ENCODE measurements around the gene CR1L.
A peak's percentile ranks its signal among the peaks of the same experiment; 100 is the strongest.
"Not testable (repeated sequence)": the region's sequence is repeated elsewhere in the genome, so short reads cannot be mapped to it uniquely, and the experiment has no call there.

The CR1L gene

DNA sequence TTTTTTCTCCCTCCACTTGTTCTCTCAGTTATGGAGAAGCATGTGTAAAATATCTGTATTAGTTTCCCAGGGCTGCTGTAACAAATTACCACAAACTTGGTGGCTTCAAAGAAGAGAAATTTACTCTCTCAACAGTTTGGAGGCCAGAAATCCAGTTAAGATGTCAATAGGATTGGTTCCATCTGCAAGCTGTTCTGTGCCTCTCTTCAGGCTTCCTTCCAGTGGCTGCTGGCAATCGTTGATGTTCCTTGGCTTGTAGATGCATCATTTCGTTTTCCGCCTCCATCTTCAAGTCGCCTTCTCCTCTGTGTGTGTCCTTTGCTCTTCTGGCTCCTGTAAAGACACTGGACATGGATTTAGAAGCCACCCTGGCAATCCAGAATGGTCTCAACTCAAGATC lies 45.6 kb downstream of the CR1L start:
- DNase-seq: not testable (repeated sequence)

DNA sequence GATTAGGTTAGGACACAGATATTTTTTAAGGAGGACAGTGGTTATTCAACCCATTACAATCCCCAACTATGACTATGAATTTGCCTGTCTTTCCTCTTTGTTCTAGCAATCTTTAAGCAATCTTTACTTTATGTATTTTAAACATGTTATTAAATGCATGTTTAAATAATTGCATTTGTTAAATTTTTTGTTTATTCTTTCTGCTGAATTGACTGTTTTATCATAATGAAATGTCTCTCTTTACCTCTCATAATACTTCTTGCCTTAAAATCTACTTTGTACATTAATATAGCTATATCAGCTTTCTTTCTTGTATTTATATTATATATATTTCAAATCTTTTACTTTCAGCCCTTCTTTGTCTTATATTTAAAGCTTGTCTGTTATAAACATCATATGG lies 46.1 kb downstream of the CR1L start:
- DNase-seq: no peak

DNA sequence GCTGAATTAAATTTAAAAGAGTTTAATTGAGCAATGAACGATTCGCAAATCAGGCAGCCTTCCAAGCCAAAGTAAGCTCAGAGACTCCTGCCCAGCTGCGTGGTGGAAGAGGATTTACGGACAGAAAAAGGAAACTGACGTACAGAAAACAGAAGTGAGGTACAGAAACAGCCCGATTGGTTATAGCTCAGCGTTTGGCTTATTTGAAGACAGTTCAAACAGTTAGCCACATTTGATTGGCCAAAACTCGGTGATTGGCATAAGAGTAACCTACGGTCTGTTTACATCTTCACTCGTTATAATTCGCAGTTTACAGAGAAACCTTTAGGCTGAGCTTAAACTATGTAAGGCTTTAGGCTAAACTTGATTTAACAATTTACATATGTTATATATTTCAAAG lies 46.9 kb downstream of the CR1L start:
- DNase-seq: peak; percentile 68

DNA sequence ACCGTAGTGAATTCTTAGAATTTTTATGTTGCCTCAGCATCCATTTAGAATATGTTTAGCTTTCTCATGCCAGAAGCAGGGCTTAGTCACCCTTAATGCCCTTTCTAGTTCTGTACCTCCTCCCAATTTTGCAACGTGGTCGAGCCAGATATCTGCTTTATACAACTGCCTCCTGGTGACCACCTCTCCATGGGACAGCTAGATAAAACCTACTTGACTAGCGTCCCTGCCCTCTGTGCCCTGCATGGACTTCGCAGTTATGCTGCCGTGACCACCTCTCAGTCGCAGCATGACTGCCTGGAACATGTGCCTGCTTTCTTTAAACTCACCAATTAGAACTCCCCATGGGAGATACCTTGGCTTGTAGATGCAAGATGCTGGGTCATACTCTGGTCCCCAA lies 47.4 kb downstream of the CR1L start:
- DNase-seq: not testable (repeated sequence)

DNA sequence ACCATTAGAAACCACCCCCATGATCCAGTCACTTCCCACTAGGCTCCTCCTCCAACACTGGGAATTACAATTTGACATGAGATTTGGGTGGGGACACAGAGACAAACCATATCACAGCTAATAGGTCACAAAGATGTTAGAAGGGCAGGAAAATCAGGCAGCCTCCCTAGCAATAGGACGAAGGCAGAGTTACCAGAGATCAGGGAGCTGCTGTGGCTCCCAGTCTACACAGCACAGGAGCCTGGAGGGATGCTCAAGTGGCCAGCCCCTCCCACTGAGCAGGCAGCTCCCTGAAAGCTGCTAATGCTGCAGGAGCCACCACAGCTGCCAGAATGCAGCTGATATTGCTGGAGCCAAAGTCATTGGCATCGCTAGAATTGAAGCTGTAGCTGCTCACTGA lies 51.0 kb downstream of the CR1L start:
- DNase-seq: no peak

DNA sequence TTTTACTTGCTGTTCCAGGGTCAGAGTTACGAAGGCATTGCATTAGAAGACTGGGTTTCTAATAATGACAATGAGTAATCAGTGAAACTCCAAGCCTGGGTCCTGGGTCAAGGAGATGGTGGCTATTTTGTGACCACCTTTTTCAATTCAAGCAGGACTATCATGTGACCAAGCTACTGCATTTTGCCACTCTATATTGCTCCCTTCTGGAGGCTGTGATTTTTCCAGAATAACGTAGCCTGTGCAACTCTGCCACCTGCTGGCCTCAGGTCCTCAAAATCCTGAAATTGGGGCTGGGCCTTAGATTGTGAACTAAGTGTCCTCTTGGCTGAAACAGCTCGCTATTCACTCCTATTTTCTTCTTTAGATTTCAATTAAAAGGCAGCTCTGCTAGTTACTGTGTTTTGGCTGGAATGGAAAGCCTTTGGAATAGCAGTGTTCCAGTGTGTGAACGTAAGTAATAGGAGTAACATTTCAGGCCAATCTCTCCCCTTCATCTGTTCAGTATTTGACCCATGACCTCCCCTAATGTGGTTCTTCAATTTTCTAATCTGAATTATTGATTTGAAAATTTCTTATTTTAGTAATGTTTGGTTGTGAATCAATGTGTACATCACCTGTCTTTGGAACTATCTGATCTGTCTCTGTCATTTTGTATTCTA lies 54.0 kb downstream of the CR1L start:
- peak; percentile 65 for DNase-seq

DNA sequence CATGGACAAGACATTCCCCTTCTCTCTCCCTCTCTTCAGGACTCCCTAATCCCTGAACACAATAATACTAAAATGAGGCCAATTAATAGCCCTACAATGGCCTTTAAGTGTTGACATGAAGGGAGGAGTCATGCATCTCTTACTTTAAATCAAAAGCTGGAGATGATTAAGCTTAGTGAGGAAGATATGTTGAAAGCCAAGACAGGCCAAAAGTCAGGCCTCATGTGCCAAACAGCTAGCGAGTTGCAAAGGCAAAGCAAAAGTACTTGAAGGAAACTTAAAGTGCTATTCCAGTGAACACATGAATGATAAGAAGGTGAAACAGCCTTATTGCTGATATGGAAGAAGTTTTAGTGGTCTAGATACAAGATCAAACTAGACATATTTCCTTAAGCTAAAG lies 57.4 kb downstream of the CR1L start:
- no peak for DNase-seq

DNA sequence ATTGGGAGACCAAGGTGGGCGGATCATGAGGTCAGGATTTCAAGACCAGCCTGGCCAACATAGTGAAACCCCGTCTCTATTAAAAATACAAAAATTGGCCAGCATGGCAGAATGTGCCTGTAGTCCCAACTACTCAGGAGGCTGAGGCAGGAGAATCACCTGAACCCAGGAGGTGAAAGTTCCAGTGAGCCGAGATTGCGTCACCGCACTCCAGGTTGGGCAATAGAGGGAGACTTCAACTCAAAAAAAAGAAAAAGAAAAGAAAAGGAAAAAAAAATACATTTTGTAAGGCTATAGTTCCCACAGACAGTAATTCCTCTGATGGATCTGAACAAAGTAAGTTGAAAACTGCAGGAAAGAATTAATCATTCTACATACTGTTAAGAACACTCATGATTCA lies 58.8 kb downstream of the CR1L start:
- DNase-seq: no peak

DNA sequence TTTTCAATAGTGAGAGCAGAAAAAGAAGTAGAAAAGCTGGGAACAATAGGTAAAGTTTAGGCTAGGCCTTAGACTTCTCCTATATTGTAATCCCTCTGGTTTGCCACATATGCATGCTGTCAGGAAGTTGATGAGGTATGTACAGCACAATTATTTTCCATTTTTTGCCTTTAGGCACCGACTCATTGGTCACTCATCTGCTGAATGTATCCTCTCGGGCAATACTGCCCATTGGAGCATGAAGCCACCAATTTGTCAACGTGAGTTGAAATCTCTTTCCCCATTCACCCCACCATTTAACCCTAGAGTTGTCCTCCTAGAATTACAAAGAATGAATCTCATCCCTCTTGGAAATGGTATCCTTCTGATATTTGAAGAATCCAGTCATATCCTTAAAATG lies 63.1 kb downstream of the CR1L start:
- DNase-seq: not testable (repeated sequence)

DNA sequence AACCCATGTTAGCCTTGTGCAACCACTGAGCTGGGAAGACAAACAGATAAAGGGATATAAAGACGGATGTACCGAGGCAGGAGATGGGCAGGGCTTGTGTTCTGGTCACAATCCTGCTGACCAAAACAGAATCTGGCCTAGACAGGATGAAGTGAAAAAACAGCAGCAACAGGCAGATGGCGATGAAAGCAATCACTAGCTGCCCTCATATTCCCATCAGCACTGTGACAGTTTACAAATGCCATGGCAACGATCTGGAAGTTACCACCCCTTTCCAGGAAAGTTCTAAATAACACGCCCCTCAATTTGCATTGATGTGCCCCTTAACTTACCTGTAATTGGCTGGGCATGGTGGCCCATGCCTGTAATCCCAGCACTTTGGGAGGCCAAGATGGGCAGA lies 66.4 kb downstream of the CR1L start:
- DNase-seq: no peak

DNA sequence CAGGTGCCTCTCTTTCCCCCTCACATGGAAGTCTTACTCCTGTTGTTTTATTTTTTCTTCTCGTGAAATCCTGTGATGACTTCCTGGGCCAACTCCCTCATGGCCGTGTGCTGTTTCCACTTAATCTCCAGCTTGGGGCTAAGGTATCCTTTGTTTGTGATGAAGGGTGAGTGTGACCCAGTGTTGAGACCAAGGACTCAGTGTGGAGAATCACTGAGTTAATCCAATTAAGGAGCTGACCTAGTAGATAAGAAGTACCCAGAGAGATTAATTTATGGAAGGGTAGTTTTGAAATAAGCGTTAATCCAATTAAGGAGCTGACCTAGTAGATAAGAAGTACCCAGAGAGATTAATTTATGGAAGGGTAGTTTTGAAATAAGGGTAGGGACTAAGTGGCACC lies 67.8 kb downstream of the CR1L start:
- not testable (repeated sequence) for DNase-seq

DNA sequence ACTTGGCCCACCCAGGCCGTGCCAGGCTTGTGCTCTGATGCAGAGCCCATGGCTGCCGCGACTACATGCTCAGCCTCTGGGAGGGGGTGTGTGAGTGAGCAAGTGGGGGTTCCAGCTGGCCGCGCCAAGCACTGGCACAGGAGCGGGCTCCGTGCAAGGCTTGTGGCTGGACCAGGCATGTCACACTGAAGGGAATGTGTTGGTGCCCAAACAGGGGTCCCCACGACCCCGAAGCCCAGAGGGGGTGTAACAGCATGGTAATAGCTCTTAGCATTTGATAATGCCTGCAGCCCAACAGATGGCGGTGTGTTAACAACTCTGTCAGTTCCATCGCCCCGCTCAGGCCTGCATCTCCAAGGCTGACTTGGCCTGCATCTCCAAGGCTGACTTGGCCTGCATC lies 68.6 kb downstream of the CR1L start:
- DNase-seq: no peak

DNA sequence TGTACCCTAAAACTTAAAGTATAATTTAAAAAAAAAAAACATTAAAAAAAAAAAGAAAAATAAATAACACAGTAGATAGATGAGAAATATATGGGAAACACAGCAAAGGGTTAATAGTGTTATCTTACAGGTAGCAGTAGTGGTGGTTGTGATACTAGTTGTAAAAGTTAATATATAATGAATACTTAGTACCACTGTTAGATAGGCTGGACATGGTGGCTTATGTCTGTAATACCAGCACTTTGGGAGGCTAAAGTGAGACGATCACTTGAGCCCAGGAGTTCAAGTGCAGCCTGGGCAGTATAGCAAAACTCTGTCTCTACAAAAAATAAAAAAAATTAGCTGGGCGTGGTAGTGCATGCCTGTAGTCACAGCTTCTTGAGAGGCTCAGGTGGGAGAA lies 74.3 kb downstream of the CR1L start:
- DNase-seq: no peak

DNA sequence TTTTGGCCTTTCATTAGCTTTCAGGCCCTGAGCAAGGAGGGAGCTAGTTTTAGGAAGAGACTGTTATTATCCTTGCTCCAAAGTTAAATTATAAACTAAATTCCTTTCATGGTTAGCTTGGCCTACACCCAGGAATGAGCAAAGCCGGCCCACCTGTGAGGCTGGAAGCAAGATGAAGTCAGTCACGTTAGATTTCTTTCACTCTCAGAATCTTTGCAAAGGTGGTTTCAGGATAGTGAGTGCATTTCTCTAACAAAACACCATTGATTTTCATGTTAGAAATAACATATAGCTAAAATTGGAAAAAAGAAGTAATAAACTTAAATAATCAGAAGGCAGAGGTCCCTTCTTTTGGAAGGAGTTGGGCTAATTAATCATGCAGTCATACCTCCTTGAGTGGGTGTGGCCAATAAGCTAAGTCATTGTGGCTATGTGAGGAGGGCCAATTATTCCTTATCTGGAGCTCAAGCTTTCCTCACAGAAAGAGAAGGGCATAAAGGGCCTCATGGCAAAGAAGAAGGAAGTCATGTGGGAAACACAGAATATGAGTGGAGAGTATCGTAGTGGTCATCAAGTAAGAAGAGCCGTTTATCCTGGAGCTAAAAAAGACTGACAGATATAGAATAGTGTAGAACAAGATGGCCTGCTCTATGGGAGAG lies 83.4 kb downstream of the CR1L start:
- DNase-seq: not testable (repeated sequence)

DNA sequence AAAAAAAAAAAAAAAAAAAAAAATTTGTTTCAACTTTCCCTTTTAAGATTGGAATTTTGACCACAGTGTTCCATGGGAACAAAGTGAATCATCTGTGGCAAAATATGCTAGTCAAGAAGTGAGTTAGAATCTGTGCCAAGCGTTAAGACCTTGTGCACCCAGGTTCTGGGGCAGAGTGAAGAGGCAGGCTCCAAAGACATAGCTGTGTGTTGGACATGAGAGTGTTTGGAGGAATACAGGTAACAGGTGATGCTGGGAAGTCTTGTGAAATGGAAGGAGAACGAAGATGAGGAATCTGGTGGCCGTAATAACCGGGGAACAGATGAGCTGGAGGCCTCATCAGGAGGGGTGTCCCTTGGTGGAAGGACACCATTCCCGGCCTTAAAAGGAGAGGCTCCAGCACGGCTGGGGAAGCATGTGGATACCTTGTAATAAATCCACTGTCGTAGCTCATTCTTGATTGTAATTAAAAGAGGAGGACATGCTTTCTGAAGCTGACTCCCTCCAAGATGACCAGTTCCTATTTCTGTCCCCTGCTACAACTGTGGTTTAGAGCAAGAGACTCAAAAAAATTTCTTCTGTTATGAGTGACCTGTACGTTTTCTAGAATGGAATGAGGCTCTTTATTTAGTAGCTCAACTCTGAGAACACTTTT lies 92.7 kb downstream of the CR1L start:
- DNase-seq: not testable (repeated sequence)

DNA sequence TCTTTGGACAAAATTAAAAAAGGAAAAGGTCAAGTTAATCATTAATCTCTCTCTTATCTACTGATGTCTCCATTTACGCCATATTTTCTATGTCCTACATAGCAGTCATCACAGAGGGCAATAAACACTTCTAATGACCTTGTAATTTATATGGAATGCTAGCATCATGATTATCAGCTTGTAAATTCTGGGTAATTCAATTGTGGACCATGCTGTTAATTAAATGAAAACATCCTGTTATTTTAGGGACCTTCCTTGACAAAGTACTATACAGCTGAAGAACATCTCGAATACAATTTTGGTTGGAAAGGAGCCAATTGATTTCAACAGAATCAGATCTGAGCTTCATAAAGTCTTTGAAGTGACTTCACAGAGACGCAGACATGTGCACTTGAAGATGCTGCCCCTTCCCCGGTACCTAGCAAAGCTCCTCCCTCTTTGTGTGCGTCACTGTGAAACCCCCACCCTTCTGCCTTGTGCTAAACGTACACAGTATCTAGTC lies 93.3 kb downstream of the CR1L start:
- not testable (repeated sequence) for DNase-seq

DNA sequence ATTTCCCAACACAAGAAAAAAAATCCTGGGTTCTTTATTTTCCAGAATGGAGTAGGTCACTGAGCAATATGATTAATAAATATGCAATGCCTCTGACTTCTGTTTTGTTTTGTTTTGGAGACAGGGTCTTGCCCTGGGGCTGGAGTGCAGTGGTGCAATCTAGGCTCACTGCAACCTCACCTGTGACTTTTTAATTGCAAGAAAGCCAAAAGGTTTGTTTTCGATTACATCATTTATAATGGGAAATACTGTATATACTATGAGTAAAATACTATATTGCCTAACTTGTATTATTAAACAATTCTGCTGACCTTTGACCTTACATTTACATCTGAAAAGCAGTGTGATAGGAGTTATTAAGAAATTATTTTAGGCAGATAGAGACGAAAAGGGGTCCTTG lies 95.3 kb downstream of the CR1L start:
- no peak for DNase-seq

DNA sequence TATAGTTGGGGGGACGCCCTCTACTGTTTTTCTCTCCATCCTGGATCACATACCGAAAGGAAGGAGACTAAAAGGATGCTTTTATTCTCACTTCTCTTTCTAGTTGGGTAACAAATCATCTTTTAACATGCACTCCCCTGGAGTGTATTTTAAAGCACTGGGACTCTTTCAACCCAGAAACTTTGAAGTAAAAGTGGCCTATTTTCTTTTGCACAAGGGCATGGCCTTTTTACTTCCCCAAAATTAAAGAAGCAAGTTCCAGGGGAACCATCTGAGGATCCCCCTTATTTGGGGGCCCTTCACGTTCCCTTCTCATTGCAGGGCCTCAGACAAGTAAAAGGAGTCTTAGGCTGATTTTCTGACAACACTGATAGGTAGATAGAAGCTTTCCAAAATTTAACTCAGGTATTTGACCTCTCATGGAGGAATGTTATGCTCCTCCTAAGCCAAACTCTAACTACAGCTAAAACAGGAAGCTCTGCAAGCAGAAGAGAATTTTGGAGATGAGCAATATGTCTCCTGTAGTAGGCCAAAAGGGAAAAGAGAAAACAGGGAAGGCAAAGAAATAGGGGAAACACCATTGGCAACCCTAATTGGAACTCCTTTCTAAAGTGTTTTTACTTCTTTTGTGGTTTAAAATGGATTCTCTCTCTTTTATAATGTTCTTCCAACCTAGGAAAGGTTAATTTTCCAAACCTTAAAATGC lies 98.1 kb downstream of the CR1L start:
- no peak for DNase-seq

DNA sequence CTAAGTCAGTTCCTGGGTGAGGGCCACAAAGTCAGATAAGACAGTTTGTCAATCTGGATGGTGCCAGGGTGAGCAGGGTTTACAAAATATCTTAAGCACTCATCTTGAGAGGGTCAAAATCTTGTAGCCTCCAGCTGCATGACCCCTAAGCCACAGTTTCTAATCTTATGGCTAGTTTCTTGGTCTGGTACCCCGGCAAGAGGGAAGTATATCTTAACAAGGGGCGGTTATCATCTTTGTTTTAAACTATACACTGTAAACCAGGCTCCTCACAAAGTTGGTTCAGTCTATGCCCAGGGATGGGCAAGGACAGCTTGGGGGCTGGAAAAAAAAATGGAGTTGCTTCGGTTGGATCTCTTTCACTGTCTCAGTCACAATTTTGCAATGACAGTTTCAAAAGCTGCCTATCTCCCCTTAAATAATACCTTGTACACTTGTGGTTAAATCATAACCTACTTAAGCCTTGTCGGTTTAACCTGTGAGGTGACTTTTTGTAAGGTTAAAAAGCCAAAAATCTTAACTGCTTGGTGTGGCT lies 99.1 kb downstream of the CR1L start:
- no peak for DNase-seq

DNA sequence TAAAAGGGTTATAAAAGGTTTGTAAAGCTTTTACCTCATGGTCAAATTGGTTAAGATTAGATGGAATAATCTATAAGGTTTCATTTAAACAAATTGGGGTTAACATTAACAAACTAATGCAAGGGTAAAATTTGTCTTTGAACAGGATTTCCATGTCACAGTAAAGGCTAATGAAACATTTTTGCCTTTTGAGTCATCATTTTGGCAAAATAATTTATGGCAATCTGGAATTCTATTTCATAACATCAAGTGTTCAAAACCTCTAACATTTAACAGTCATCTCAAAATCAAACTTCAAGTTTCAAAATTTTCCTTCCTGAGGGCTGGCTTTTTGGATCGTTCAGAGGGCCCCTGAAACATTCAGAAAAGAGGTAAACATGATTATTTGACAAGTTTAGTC lies 100.4 kb downstream of the CR1L start:
- peak; percentile 57 for DNase-seq

DNA sequence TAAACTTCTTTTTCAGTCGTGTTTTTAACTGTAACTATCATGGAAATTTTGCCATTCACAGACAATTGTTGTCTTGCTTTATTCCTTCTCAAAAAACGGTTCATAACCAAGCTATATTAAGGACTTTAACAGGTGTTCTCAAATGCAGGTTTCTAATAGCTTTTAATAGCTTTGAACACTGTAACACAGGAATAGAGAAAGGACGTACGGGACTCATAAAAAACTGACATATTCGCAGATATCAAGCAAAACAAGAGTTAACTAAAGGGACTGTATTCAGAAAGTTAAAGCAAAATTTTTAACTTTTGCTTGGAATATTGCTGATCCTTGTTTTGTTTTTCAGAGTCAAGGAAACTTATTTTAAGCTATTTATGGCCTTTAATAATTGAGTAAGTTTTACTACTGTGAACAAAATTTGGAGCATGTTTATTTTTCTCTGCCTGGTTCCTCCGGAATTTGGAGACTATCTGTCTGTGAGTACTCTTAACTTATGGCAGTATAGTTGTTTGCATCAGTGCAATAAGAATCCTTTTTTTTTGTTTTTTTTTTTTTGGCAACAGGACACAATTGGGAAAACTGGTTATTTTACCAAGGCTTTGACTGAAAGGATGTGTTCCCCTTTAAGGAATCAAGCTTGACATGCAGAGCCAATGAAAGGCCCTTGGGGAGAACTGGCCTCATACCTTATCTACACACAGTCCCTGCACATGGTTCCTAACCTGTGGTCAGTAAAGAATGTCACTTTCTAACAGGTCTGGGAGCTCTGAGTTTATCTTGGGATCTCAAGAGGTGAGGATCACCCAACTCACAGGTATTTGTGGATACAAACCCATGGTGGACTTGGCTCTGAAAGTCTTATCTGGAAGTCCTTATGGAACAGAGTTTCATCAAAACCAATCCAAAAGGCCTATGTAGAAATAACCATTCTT lies 101.2 kb downstream of the CR1L start:
- DNase-seq: no peak

Measured in fibroblast of skin of right biceps (primary cell).